ENCODE data around the gene TMEM86B.

Gene TMEM86B

GRCh38 chr19:55257461-55258420, 29.2 kb upstream of the TMEM86B start:
- in situ Hi-C loops (cut with MboI; ENCODE audit: low sequenced_read_pairs): no loop called here

- in situ Hi-C loops (cut with MboI; ENCODE audit: low sequenced_read_pairs): no loop called here
Observed at GRCh38 chr19:55256562-55257460, 28.2 kb upstream of the TMEM86B start.

- in situ Hi-C loops (cut with MboI; ENCODE audit: low sequenced_read_pairs): no loop called here
Observed at GRCh38 chr19:55255618-55256423, 27.3 kb upstream of the TMEM86B start.

- in situ Hi-C loops (cut with MboI; ENCODE audit: low sequenced_read_pairs): no loop called here
Observed at GRCh38 chr19:55254625-55254977, 26.0 kb upstream of the TMEM86B start.

- in situ Hi-C loops (cut with MboI; ENCODE audit: low sequenced_read_pairs): no loop called here
Observed at GRCh38 chr19:55253842-55254624, 25.5 kb upstream of the TMEM86B start.

GRCh38 chr19:55252760-55253663, 24.4 kb upstream of the TMEM86B start:
- in situ Hi-C loops (cut with MboI; ENCODE audit: low sequenced_read_pairs): no loop called here

GRCh38 chr19:55251341-55252081, 22.9 kb upstream of the TMEM86B start:
- in situ Hi-C loops (cut with MboI; ENCODE audit: low sequenced_read_pairs): no loop called here

GRCh38 chr19:55250262-55251036, 21.9 kb upstream of the TMEM86B start:
- in situ Hi-C loops (cut with MboI; ENCODE audit: low sequenced_read_pairs): no loop called here

GRCh38 chr19:55249841-55250240, 21.3 kb upstream of the TMEM86B start:
- in situ Hi-C loops (cut with MboI; ENCODE audit: low sequenced_read_pairs): no loop called here

- in situ Hi-C loops (cut with MboI; ENCODE audit: low sequenced_read_pairs): no loop called here
Observed at GRCh38 chr19:55248704-55249103, 20.1 kb upstream of the TMEM86B start.

GRCh38 chr19:55248166-55248675, 19.7 kb upstream of the TMEM86B start:
- in situ Hi-C loops (cut with MboI; ENCODE audit: low sequenced_read_pairs): no loop called here

GRCh38 chr19:55247621-55248099, 19.1 kb upstream of the TMEM86B start:
- in situ Hi-C loops (cut with MboI; ENCODE audit: low sequenced_read_pairs): no loop called here

- in situ Hi-C loops (cut with MboI; ENCODE audit: low sequenced_read_pairs): no loop called here
Observed at GRCh38 chr19:55246462-55247451, 18.2 kb upstream of the TMEM86B start.

GRCh38 chr19:55245236-55245904, 16.8 kb upstream of the TMEM86B start:
- in situ Hi-C loops (cut with MboI; ENCODE audit: low sequenced_read_pairs): no loop called here

GRCh38 chr19:55244004-55244680, 15.6 kb upstream of the TMEM86B start:
- in situ Hi-C loops (cut with MboI; ENCODE audit: low sequenced_read_pairs): no loop called here
